Caki2 (cell line): ENCODE results near the gene FAM217B. TPM values are rescaled to one million over a fixed set of nuclear protein-coding genes. Genes with fewer than 3 reads are reported as not detected.

Source experiments
- DNase-seq: peaks from one replicate; pipeline ENCODE4 v3.0.0-alpha.2; 2015; ENCODE audit warnings: low read depth
- in situ Hi-C: cut with HindIII; loops from 2 replicates; pipeline ENCODE4 v1.10.0; 2016; ENCODE audit warnings: low sequenced_read_pairs, low pct_unique_long_range_greater_than_20kb, mixed read lengths
- total RNA-seq: library from RNA; depleted of rRNA; stranded (reverse); fragments of >200 nt; shearing (Covaris generic); gene quantifications from 2 replicates; pipeline ENCODE4 v1.2.3, GENCODE V29; 2014; ENCODE audit warnings: low replicate concordance

FAM217B gene
- total RNA-seq, 1 experiment from 2014 or later: 10.4 TPM

DNA sequence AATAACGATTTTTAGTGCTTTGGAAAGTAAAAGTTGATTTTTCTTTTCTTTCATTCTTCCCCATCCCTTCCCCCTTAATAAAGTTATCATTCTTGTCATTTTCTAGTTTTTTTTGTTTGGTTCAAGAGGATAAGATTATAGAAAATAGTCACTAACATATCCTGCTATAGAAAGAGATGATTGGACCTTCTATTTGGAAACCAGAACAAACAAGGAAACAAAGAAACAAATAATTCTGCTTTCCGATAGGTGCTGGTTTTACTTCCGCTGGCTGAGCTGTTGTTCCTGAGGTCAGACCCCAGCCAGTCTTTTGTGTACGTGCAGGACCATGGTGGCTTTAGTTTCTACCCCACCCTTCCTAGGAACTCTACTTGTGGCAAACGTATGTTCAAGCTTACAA is 17.9 kb downstream of the FAM217B start, which contains the start of gene CDH26:
CDH26 (plus strand) TSS at position 301 of the 400 bp plus-strand sequence. CDS start 304 bp downstream, outside the sequence.
- DNase-seq: no peak

GRCh38 chr20:59958626-59959025 is 18.4 kb downstream of the FAM217B start:
- no peak for DNase-seq
- in situ Hi-C loops: no loop called here

More for the DNA sequence above, 17.9 kb downstream of the FAM217B start, which contains the start of gene CDH26:
- in situ Hi-C loops: no loop called here

DNA sequence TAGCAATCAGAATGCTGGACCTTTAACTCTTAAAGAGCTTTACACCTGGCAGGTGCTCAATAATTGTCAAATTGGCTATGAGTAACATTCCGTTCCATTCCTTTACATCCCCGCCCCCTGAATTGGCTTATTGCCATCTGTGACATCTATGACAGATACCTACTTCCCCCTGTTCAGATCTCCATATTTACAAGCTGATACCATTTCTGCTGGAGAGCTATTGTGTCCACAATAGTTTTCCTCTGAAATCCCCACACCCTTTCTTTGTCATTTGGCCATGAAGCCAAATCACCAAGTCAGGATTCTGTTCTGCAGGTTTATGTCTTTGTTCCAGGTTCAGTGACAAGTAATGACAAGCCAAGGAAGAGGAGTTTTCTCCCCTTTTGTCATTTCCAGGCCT is 21.2 kb downstream of the FAM217B start:
- in situ Hi-C loops: no loop called here
- DNase-seq: no peak

DNA sequence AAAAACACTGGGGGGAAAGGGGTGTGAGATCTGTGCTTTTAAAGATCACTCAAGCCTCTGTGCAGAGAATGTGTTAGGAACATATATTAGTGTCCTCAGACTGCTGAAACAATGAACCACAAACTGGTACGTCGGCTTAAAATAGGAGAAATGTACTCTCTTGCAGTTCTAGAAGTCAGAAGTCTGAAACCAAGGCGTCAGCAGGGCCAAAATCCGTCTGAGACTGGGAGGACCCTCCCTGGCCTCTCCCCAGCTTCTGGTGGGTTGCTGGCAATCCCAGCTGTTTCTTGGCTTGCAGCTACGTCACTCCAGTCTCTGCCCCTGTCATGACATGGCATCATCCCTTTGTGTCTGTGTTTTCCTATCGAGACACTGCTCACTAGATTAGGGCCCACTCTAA is 22.0 kb downstream of the FAM217B start:
- in situ Hi-C loops: no loop called here
- no peak for DNase-seq

- in situ Hi-C loops: no loop called here
- no peak for DNase-seq
Observed at GRCh38 chr20:59966428-59966827, 26.2 kb downstream of the FAM217B start.

GRCh38 chr20:59971428-59971827 is 31.2 kb downstream of the FAM217B start:
- in situ Hi-C loops: no loop called here
- DNase-seq: no peak

DNA sequence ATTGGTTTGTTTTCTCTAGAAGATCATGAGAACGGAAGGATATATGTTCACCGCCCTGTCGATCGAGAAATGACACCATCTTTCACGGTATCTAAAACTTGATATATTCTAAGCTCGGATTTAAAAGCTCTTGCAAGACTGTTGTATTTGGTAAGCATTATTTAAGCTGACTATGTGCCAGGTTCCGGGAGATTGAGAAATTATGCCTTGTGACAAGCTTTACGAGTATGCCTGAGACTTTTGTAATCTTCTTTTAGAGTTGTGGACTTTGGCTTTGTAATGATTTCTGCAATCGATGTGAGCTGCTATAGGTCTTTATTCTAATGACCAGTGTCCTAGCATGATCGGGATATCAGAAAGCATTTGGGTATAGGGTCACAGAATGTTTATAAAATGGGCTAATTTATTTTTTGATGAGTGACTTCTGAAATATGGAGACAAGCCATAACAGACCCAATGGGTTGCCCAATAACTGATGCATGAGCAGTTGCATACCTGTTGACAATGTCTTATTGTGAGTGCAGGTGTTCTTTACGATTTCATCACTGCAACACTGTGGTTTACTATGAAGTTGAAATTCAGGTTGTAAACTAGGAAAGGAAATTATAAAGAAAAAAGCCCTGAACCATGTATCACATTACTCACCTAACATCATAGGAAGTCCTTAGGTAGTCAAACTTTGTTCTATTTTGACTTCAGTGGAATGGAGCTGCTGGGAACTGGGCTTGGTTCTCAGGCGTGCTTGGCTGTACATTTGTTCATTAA is 32.0 kb downstream of the FAM217B start:
- in situ Hi-C loops: no loop called here
- DNase-seq: no peak

DNA sequence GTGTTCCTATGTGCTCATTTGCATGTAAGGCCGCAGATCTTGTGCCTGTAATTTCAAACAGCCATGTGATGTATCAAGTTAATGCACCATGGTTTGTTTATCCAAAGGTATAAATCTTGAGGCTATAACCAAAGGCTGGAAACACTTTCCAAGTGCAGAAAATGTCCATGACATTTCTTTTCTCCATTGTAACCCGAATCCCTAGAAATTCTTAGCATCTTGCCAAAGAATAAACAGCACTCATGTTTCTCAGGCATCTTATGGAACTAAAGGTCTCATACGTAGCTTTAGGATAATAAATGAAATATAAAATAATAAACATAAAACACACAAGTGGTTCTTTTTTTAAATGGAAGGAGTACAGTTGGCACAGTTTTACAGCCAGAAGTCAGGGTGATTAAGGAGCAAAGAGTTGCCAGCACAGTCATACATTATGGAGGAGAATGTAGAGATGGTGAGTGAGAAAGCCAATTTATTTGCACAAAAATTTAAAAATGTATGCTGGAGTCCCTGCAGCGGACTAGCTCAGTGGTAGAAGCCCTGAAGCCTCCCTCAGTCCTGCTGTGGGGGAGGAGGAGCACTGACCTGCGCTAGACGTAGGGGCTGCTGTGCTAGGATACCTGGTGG is 36.1 kb downstream of the FAM217B start:
- in situ Hi-C loops: no loop called here
- DNase-seq: no peak

DNA sequence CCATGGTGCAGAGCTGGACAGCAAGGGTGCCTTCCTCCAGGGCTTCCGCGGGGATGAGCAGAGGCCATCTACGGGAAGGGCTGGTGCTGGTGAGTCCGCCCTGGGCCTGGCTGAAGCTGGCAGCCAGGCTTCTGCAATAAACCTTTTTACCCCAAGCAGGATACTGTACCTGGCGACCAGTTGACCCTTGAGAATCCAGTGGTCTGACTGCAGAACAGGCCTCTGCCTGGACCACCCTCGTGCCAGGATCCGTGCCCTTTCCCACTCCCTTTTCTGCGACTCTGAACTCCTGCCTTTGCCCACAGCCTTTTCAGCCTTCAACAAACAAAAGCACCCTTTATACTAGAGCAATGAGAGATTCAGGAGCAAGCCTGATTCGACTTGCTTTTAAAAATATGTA is 36.9 kb downstream of the FAM217B start:
- DNase-seq: no peak
- in situ Hi-C loops: no loop called here

DNA sequence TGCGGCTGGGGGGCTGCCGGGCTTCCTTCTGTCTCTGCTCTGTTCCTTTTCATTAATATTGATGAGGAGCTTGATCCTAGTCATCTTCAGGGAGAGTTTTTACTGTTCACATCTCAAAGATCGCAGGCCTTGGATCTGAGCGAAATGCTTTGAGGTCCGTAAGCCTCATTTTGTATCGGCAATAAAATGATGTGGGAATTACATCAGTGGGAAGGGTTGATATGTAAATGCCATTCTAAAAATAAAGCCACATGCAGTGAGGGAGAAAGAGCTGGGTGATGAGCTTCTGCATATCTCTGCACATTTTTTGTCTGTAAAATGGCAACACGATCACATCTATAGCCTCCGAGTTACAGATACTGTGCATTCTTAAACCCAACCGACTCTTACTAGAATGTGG is 42.9 kb downstream of the FAM217B start:
- no peak for DNase-seq
- in situ Hi-C loops: no loop called here

- no peak for DNase-seq
- in situ Hi-C loops: no loop called here
Observed at GRCh38 chr20:59984541-59984940, 44.4 kb downstream of the FAM217B start.

DNA sequence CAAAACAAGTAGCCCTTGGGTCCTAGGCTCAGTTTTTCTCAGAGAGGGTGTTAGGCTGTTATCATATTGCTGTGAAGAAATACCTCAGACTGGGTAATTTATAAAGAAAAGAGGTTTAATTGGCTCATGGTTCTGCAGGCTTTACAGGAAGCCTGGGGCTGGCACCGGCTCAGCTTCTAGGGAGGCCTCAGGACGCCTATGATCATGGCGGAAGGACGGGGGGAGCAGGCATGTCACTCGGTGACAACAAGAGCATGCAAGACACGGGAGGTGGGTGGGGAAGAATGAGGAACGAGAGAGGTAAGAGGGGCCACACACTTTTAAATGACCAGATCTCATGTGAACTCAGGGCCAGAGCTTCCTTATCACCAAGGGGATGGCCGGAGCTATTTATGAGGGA is 45.0 kb downstream of the FAM217B start:
- no peak for DNase-seq
- in situ Hi-C loops: no loop called here

DNA sequence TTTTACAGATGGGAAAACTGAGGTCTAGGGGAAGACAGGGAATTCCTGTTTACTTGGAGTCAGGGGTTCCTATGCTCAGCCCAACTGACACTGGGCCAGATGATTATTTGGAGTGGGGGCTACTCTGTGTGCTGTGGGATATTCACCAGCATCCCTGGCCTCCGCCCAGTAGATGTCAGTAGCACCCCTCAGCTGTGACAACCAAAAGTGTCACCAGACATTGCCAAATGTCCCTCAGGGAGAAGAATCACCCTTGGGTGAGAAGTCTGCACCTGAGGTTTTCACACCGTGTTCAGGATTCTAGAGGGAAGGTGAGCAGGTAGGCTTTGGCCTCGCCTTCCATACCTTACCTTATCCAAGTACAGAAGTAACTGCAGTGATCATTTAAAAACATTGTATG is 45.7 kb downstream of the FAM217B start:
- in situ Hi-C loops: no loop called here
- DNase-seq: peak; percentile 14

- DNase-seq: peak; percentile 43
- in situ Hi-C loops: no loop called here
Observed at GRCh38 chr20:59987135-59987534, 46.9 kb downstream of the FAM217B start.

DNA sequence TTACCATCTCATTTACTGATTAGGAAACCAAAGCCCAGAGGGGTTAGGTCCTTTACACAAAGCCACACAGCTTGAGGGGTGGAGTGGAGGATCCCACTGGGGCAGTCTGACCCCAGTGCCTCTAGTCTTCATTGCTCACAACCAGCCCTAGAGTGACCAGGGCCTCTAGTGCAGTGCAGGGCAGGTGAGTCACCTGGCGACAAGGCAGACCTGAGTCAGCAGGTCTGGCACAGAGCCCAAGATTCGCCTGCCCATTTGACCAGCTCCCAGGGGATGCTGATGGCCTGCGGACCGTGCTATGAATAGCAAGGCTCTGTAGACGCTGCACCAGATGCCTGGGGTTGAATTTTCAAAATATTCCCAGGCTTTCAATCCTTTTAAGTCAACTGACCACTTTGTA is 48.0 kb downstream of the FAM217B start:
- DNase-seq: peak; percentile 83

GRCh38 chr20:59992526-59993084 is 52.4 kb downstream of the FAM217B start:
- DNase-seq: no peak

More for the DNA sequence above, 48.0 kb downstream of the FAM217B start:
- in situ Hi-C loops: no loop called here

GRCh38 chr20:59993736-59994430 is 53.7 kb downstream of the FAM217B start:
- in situ Hi-C loops: no loop called here
- DNase-seq: no peak

More at GRCh38 chr20:59992526-59993084, 52.4 kb downstream of the FAM217B start:
- in situ Hi-C loops: no loop called here

GRCh38 chr20:59994697-59995122 is 54.5 kb downstream of the FAM217B start:
- DNase-seq: peak; percentile 38

GRCh38 chr20:59996108-59996507 is 55.9 kb downstream of the FAM217B start:
- no peak for DNase-seq
- in situ Hi-C loops: no loop called here

More at GRCh38 chr20:59994697-59995122, 54.5 kb downstream of the FAM217B start:
- in situ Hi-C loops: no loop called here
